Sigmoid colon (tissue), 4 donors: ENCODE measurements around the gene EDDM13.

ENCODE experiments used
- CTCF ChIP-seq, 4 experiments: fragments of 450-650 bp in 3 of 4; fragments of 200-600 bp in 1 of 4; IDR thresholded peaks; one replicate each; pipeline ENCODE4 v1.5.1; 2016 to 2019; ENCODE audit warnings: antibody characterized with exemption in 4 of 4, mild to moderate bottlenecking in 3 of 4, moderate library complexity in 2 of 4
- EP300 ChIP-seq, 4 donors: sonication (generic); formaldehyde crosslinking; IDR thresholded peaks; one replicate each; pipeline ENCODE4 v1.6.1; 2017; ENCODE audit warnings: antibody characterized with exemption in 4 of 4
- POLR2A ChIP-seq, 2 donors: fragments of 450-650 bp; IDR thresholded peaks; one replicate each; pipeline ENCODE4 v1.6.1; 2016; ENCODE audit warnings: antibody characterized with exemption in 2 of 2, mild to moderate bottlenecking in 2 of 2, moderate library complexity in 2 of 2

GRCh38 chr19:56304243-56304642 is 31.7 kb downstream of the EDDM13 start:
- TF ChIP-seq POLR2A (IDR thresholded peaks at IDR 0.05) (no peak), CTCF (IDR thresholded peaks at IDR 0.05) (no peak), EP300 (IDR thresholded peaks at IDR 0.05) (no peak)
